NCI-H1694 (cell line): ENCODE results near the gene PROB1.
"Not testable (repeated sequence)": the region's sequence is repeated elsewhere in the genome, so short reads cannot be mapped to it uniquely, and the experiment has no call there.

ENCODE experiments used
- DNase-seq: peaks from one replicate; lab custom pipeline; 2025; lab: John Stamatoyannopoulos, UW

The PROB1 gene

GRCh38 chr5:139410993-139411828 lies 16.3 kb upstream of the PROB1 start:
- DNase-seq, result peak; percentile 18

GRCh38 chr5:139410121-139410992 lies 15.5 kb upstream of the PROB1 start:
- DNase-seq, result no peak

- not testable (repeated sequence) for DNase-seq
Observed at GRCh38 chr5:139409116-139409515, 14.2 kb upstream of the PROB1 start.

- DNase-seq, result no peak
Observed at GRCh38 chr5:139408191-139408590, 13.3 kb upstream of the PROB1 start.

GRCh38 chr5:139407517-139407916 lies 12.6 kb upstream of the PROB1 start:
- DNase-seq, result no peak

- DNase-seq, result no peak
Observed at GRCh38 chr5:139406963-139407362, 12.1 kb upstream of the PROB1 start.

GRCh38 chr5:139404484-139404840 lies 9.6 kb upstream of the PROB1 start:
- DNase-seq, result no peak

- peak; percentile 88 for DNase-seq
Observed at GRCh38 chr5:139403787-139404483, 9.0 kb upstream of the PROB1 start, which contains the start of gene SPATA24. TSS of gene SPATA24 (minus strand) at chr5:139404089. CDS start at chr5:139404060, 29 bp downstream.

- no peak for DNase-seq
Observed at GRCh38 chr5:139403418-139403786, 8.5 kb upstream of the PROB1 start.

- DNase-seq, result no peak
Observed at GRCh38 chr5:139402561-139403158, 7.8 kb upstream of the PROB1 start.

GRCh38 chr5:139401546-139401945 lies 6.6 kb upstream of the PROB1 start:
- no peak for DNase-seq

- DNase-seq, result no peak
Observed at GRCh38 chr5:139399501-139400121, 4.7 kb upstream of the PROB1 start.

- no peak for DNase-seq
Observed at GRCh38 chr5:139397921-139398320, 3.0 kb upstream of the PROB1 start.

- no peak for DNase-seq
Observed at GRCh38 chr5:139396691-139397090, 1.8 kb upstream of the PROB1 start.

GRCh38 chr5:139395844-139396640 lies 1.1 kb upstream of the PROB1 start:
- no peak for DNase-seq

- DNase-seq, result no peak
Observed at GRCh38 chr5:139394123-139394653, 716 bp downstream of the PROB1 start.

- no peak for DNase-seq
Observed at GRCh38 chr5:139393497-139394122, 1.3 kb downstream of the PROB1 start.

- DNase-seq, result peak; percentile 19
Observed at GRCh38 chr5:139392678-139393496, 2.0 kb downstream of the PROB1 start.

- no peak for DNase-seq
Observed at GRCh38 chr5:139392324-139392677, 2.6 kb downstream of the PROB1 start.
